Ovary (tissue), 9 donors: Measurements from ENCODE around the gene CRACR2B. TPM values are rescaled to one million over a fixed set of nuclear protein-coding genes. Genes with fewer than 3 reads are reported as not detected.

ENCODE experiments used
- DNase-seq, 5 donors: peaks; one replicate each; pipeline ENCODE4 v3.0.0-alpha.2; 2019 to 2020
- H3K27ac ChIP-seq, 2 donors: fragments of 200-600 bp; one replicate each; pipeline versions ENCODE4 v1.5.1 to v1.8.0; 2019 to 2022
- H3K27me3 ChIP-seq: fragments of 200-600 bp; one replicate; pipeline ENCODE4 v1.8.0; 2022
- H3K36me3 ChIP-seq: fragments of 200-600 bp; sonication (generic); one replicate; pipeline ENCODE4 v1.5.1; 2019
- H3K4me1 ChIP-seq: one replicate; pipeline ENCODE4 v1.8.1; 2013; ENCODE audit warnings: mild to moderate bottlenecking, moderate library complexity; ENCODE audit not compliant: insufficient read depth
- H3K4me3 ChIP-seq: fragments of 200-600 bp; sonication (generic); one replicate; pipeline ENCODE4 v1.5.1; 2017
- H3K9me3 ChIP-seq, 2 donors: fragments of 200-600 bp in 1 of 2; sonication (generic) in 1 of 2; one replicate each; pipeline versions ENCODE4 v1.5.1 to v1.8.1; 2013 to 2019; ENCODE audit warnings: mild to moderate bottlenecking in 1 of 2, moderate library complexity in 1 of 2
- EP300 ChIP-seq: sonication (generic); formaldehyde crosslinking; IDR thresholded peaks from one replicate; pipeline ENCODE4 v1.6.1; 2017; ENCODE audit warnings: antibody characterized with exemption
- POLR2A ChIP-seq: fragments of 450-650 bp; IDR thresholded peaks from one replicate; pipeline ENCODE4 v1.6.1; 2017; ENCODE audit warnings: antibody characterized with exemption, mild to moderate bottlenecking, moderate library complexity
- WGBS, 3 donors: extraction: QIAGEN DNeasy Blood & Tissue Kit in 1 of 3; methylation state at CpG; one replicate each; pipeline versions ENCODE4 v1.1.5 to v1.1.7; 2013 to 2017; 5-methylcytosine and 5-hydroxymethylcytosine counted together
- intact Hi-C, 4 donors: fragments of 100-400 bp; cut with DNase I; formaldehyde crosslinking; loops; one replicate each; pipeline versions ENCODE4 v1.11.0 to v1.15.1; 2022 to 2023
- polyA plus RNA-seq, 2 donors: library from polyadenylated mRNA; stranded (reverse); fragments of 200-250 nt in 1 of 2; fragments of 350-450 nt in 1 of 2; fragmentation: Illumina TruSeq in 1 of 2; extraction: RNeasy Lipid Tissue Mini Kit (QIAGEN cat#74804) in 1 of 2; gene quantifications; one replicate each; pipeline ENCODE4 v1.2.3, GENCODE V29; 2013 to 2014
- total RNA-seq, 7 donors: library from RNA; depleted of rRNA in 2 of 7; stranded (reverse); fragments of >200 nt in 2 of 7; fragmentation: NEBNext Ultra II Directional in 3 of 7; extraction: Animal tissue kit (Norgen Biotek cat#: 25700) in 3 of 7; gene quantifications; one replicate each; pipeline versions ENCODE4 v1.1.0 to v1.2.4, GENCODE V29; 2016 to 2023
- TF ChIP-seq, protein P1 (sequence below), 3 donors: fragments of 450-650 bp in 2 of 3; fragments of 200-600 bp in 1 of 3; IDR thresholded peaks; one replicate each; pipeline versions ENCODE4 v1.5.1 to v1.8.0; 2016 to 2022; ENCODE audit warnings: antibody characterized with exemption in 3 of 3, mild to moderate bottlenecking in 1 of 3
- donor health status: DM: no; HTN: no; CAD: no; lungs with moderate emphysema.
- donor health status: DM: no; HTN: no; CAD: no.
- donor health status: Bipolar disorder and iron deficiency.
- donor health status: DM: yes; HTN: yes; CAD: no.
- donor health status: DM: no; HTN: no; CAD: no.
- donor health status: DM: yes; HTN: yes; CAD: no.

Gene CRACR2B
- total and polyA plus RNA-seq, 9 donors: 0.18 to 6.5 (median 3.9) TPM

DNA sequence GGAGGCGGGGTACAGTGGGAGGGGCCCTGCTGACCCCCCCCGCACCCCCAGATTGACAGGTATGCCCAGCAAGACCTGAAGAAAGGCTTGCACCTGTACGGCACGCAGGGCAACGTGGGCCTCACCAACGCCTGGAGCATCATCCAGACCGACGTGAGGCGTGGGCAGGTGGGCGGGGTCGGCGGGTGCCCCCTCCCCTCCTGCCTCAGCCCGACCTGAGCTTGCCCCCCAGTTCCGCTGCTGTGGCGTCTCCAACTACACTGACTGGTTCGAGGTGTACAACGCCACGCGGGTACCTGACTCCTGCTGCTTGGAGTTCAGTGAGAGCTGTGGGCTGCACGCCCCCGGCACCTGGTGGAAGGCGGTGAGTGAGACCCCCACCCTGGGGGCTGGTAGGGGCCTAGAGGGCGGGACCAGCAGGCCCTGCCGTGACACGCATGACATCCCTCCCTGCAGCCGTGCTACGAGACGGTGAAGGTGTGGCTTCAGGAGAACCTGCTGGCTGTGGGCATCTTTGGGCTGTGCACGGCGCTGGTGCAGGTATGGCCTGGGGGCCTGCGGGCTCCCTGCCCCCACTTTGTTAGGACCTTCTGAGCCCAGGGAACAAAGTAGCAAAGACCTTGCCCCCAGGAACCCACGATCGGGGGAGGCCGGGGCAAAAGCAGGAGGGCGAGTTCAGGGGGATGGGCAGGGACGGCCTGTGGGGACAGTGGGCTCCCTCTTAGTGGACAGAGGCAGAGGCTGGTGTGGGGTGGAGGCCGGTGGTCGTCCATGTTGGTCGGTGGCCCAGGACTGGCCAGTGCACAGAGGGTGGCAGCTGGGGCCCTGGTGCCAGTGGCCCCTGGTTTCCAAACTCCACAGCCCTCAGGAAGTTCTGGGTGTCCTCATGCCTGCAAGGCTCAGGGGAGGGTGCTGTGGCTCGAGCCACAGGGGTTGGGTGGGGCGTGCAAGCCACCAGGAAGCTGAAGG lies 38.0 kb downstream of the CRACR2B start:
- intact Hi-C loops: no loop called here
- Histone ChIP-seq H3K27ac (no peak overlapping the region), H3K4me1 (no peaks in the 10 kb centered on the region), H3K36me3 (no peaks in the 10 kb centered on the region), H3K4me3 (no peak overlapping the region), H3K27me3 (no peaks in the 10 kb centered on the region), H3K9me3 (no peaks in the 10 kb centered on the region)
- TF ChIP-seq, protein P1, sequence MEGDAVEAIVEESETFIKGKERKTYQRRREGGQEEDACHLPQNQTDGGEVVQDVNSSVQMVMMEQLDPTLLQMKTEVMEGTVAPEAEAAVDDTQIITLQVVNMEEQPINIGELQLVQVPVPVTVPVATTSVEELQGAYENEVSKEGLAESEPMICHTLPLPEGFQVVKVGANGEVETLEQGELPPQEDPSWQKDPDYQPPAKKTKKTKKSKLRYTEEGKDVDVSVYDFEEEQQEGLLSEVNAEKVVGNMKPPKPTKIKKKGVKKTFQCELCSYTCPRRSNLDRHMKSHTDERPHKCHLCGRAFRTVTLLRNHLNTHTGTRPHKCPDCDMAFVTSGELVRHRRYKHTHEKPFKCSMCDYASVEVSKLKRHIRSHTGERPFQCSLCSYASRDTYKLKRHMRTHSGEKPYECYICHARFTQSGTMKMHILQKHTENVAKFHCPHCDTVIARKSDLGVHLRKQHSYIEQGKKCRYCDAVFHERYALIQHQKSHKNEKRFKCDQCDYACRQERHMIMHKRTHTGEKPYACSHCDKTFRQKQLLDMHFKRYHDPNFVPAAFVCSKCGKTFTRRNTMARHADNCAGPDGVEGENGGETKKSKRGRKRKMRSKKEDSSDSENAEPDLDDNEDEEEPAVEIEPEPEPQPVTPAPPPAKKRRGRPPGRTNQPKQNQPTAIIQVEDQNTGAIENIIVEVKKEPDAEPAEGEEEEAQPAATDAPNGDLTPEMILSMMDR (IDR thresholded peaks at IDR 0.05): no peak
- TF ChIP-seq EP300: no peak
- TF ChIP-seq POLR2A: no peak
- WGBS, 3 donors: 76 to 81% (median 78%) methylated on average over 41 of the region's 41 CpGs
- DNase-seq: no peak

DNA sequence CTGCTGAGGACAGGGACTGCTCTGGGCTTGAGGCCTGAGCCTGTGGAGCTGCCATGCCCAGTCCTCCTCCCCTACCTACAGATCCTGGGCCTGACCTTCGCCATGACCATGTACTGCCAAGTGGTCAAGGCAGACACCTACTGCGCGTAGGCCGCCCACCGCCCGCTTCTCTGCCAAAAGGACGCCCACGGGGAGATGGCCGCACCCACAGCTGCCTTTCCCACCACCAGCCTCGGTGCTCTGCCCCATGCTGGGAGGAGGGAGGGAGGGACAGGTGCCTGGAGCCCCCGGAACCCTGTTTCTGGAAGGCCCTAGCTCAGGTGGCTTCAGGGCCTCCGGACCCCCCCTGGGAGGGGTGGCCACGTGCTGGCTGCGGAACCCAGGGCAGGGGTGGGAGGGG lies 38.8 kb downstream of the CRACR2B start:
- no peaks in the 10 kb centered on the region for H3K9me3 ChIP-seq
- no peaks in the 10 kb centered on the region for H3K36me3 ChIP-seq
- TF ChIP-seq EP300: no peak
- no peak for TF ChIP-seq POLR2A
- TF ChIP-seq, protein P1 (IDR thresholded peaks at IDR 0.05): no peak
- H3K4me1 ChIP-seq: no peaks in the 10 kb centered on the region
- DNase-seq: no peak
- WGBS, 3 donors: 75 to 83% (median 79%) methylated on average over 12 to 14 of the region's 14 CpGs
- no peaks in the 10 kb centered on the region for H3K27me3 ChIP-seq
- intact Hi-C loops: no loop called here
- no peak overlapping the region for H3K27ac ChIP-seq
- H3K4me3 ChIP-seq: no peak overlapping the region

GRCh38 chr11:867856-868358 lies 40.2 kb downstream of the CRACR2B start:
- H3K27ac ChIP-seq: no peak overlapping the region
- H3K9me3 ChIP-seq: no peaks in the 10 kb centered on the region
- no peaks in the 10 kb centered on the region for H3K4me1 ChIP-seq
- H3K27me3 ChIP-seq: no peaks in the 10 kb centered on the region
- TF ChIP-seq EP300 (no peak), POLR2A (no peak)
- TF ChIP-seq, protein P1 (IDR thresholded peaks at IDR 0.05): no peak
- no peak overlapping the region for H3K4me3 ChIP-seq
- 85 to 87% (median 86%) methylated on average over 8 of the region's 8 CpGs for WGBS, 3 donors
- no peaks in the 10 kb centered on the region for H3K36me3 ChIP-seq
- DNase-seq: no peak
- intact Hi-C loops: no loop called here

DNA sequence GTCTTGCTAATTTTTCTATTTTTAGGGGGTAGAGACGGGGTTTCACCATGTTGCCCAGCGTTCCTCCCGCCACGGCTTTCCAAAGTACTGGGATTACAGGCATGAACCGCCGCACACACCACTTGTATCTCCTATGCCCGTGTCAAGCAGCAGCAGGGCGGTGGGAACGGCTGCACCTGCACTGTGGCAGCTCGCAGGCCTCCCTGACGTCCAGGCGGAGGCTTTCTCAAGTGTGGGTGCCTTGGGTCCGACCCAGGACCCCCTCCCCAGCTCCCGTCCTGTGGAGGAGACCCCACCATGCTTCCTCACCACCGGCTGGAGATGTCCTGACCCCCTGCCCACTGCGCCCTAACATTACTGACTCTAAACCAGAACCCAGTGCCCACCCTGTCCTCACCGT lies 40.7 kb downstream of the CRACR2B start:
- Histone ChIP-seq H3K4me3 (no peak overlapping the region), H3K36me3 (no peaks in the 10 kb centered on the region), H3K4me1 (peaks cover 1% of the 10 kb centered on the region), H3K27me3 (no peaks in the 10 kb centered on the region), H3K9me3 (no peaks in the 10 kb centered on the region), H3K27ac (no peak overlapping the region)
- DNase-seq: no peak
- TF ChIP-seq, protein P1 (IDR thresholded peaks at IDR 0.05): no peak
- TF ChIP-seq EP300 (no peak), POLR2A (no peak)
- intact Hi-C loops: no loop called here
- WGBS, 3 donors: 85 to 88% (median 86%) methylated on average over 17 of the region's 17 CpGs
